ENCODE measurements around the gene RBM22. TPM values are rescaled to one million over a fixed set of nuclear protein-coding genes. Genes with fewer than 3 reads are reported as not detected.
"Not testable (repeated sequence)": the region's sequence is repeated elsewhere in the genome, so short reads cannot be mapped to it uniquely, and the experiment has no call there.

Gene RBM22
- total RNA-seq (2014; rRNA removed; shearing (Covaris generic)) = 20.1 and 40.9 TPM in 2 replicates

GRCh38 chr5:150700594-150701377, at the start of gene RBM22:
RBM22 (minus strand) TSS chr5:150701062; CDS start chr5:150700985, 77 bp downstream.
- in situ Hi-C loops (cut with HindIII; ENCODE audit: low sequenced_read_pairs) = no loop called here
- peak; percentile 97 for DNase-seq (ENCODE audit: low spot score)

GRCh38 chr5:150750469-150750868, 49.6 kb upstream of the RBM22 start:
- in situ Hi-C loops (cut with HindIII; ENCODE audit: low sequenced_read_pairs) = loop anchor here (5.0 kb wide), 1 partner anchor 37 kb away; no protein-coding TSS in a partner anchor
- DNase-seq (ENCODE audit: low spot score) = no peak

- in situ Hi-C loops (cut with HindIII; ENCODE audit: low sequenced_read_pairs); DNase-seq (ENCODE audit: low spot score): not testable (repeated sequence)
These were observed 42.3 kb upstream of the RBM22 start for GRCh38 chr5:150743142-150743488.

DNA sequence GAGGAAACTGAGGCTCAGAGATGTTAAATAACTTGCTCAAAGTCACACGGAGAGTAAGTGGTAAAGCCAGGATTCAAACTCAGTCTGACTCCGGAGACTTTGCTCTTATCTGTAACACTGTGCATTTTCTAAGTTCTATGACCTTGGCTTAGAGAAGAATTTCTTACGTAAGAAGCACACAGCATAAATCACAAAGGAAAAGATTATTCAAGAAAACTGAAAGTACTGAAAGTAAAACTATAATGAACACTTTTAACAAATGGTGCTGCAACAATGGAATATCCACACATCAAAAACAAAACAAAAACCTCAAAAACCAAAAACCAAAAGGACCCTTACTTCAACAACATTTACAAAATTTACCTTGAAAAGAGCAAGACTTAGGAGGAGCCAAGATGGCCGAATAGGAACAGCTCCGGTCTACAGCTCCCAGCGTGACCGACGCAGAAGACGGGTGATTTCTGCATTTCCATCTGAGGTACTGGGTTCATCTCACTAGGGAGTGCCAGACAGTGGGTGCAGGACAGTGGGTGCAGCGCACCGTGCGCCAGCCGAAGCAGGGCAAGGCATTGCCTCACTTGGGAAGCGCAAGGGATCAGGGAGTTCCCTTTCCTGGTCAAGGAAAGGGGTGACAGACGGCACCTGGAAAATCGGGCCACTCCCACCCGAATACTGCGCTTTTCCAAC, 41.7 kb upstream of the RBM22 start:
- DNase-seq (ENCODE audit: low spot score); in situ Hi-C loops (cut with HindIII; ENCODE audit: low sequenced_read_pairs): not testable (repeated sequence)

DNA sequence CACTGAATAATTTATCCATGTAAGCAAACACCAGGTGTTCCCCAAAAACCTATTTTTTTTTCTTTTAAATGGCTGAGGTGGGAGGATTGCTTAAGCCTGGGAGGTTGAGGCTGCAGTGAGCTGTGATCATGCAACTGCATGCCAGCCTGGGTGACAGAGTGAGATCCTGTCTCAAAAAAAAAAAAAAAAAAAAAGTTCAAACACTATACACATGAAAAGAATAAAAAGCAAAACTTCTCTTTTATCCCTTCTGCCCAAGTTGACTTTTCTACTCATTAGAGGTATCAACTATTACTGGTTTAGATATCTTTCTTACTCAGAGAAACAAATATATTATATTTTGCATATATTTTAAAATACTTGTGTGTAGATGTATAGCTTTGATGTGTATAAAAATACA, 40.1 kb upstream of the RBM22 start:
- in situ Hi-C loops (cut with HindIII; ENCODE audit: low sequenced_read_pairs) = no loop called here
- no peak for DNase-seq (ENCODE audit: low spot score)

GRCh38 chr5:150738862-150739261, 38.0 kb upstream of the RBM22 start:
- in situ Hi-C loops (cut with HindIII; ENCODE audit: low sequenced_read_pairs) = no loop called here
- DNase-seq (ENCODE audit: low spot score) = no peak

- no peak for DNase-seq (ENCODE audit: low spot score)
- in situ Hi-C loops (cut with HindIII; ENCODE audit: low sequenced_read_pairs) = no loop called here
These were observed 33.9 kb upstream of the RBM22 start for GRCh38 chr5:150734579-150735384.

GRCh38 chr5:150731669-150732242, 30.9 kb upstream of the RBM22 start:
- in situ Hi-C loops (cut with HindIII; ENCODE audit: low sequenced_read_pairs) = no loop called here

GRCh38 chr5:150729859-150730258, 29.0 kb upstream of the RBM22 start:
- no peak for DNase-seq (ENCODE audit: low spot score)
- in situ Hi-C loops (cut with HindIII; ENCODE audit: low sequenced_read_pairs) = no loop called here

More at GRCh38 chr5:150731669-150732242, 30.9 kb upstream of the RBM22 start:
- no peak for DNase-seq (ENCODE audit: low spot score)

- DNase-seq (ENCODE audit: low spot score) = no peak
- in situ Hi-C loops (cut with HindIII; ENCODE audit: low sequenced_read_pairs) = no loop called here
These were observed 23.0 kb upstream of the RBM22 start for GRCh38 chr5:150723845-150724244.

DNA sequence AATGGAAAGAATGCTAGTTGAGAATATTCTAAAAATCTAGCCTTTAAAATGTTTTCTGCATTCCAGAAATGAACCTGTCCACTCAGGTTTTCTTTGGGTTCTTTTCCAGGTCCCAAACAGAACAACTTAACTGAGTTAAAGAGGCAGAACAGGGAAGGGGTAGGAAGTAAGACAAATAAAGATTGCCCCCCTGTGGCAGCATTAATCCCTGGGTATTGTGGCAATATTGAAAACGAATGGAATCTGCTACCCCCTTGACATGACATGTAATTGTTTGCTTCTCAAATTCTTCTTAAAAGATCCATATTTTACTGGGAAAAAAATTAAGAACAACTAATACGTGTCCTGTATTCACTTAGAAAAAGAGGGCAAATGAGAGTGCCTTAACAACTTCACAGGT, 9.3 kb upstream of the RBM22 start:
- in situ Hi-C loops (cut with HindIII; ENCODE audit: low sequenced_read_pairs) = no loop called here
- no peak for DNase-seq (ENCODE audit: low spot score)

DNA sequence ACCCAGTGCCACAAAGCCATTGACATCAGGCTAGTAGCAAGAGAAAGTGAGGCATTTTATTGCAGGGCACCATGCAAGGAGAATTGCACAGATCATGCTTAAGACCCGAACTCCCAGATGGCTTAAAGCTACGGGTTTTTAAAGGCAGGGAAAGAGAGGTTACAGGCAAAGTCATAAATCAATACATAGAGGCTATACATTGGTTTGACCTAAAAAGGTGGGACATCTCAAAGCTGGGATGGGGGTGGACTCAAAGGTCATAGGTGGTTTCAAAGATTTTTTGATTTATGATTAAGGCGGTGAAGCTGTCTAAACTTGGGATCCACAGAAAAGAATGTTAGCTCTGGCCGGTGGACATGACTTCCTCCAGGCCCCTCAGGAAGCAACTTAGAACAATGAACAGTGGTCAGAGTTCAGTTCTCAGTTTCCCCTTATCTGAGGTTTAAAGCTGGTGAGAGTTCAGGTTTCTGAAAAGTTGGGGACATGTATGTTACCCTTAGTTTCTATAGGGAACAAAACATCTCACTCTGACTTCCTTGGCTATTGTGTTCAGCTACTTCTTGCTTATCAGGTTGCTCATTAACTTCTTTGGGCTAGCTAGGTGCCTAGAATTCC, 6.0 kb upstream of the RBM22 start:
- in situ Hi-C loops (cut with HindIII; ENCODE audit: low sequenced_read_pairs) = no loop called here
- DNase-seq (ENCODE audit: low spot score) = no peak

DNA sequence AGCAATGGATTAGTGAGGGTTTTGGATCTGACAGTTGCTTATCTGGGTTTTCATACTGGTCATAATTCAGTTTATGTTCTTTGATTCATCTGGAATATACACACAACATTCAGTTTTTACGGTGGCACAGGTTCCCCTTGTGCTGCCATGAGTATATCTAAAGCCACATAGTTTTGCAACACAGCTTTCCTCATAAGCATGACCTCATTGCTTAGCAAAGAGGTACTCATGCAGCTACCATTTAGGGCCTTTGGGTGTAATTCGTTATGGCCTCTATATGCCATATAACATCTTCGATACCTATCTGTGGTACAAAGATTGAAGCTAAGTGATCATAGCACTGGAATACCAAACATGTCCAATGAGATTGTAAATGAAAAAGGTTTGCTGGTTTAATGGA, 2.9 kb upstream of the RBM22 start:
- no peak for DNase-seq (ENCODE audit: low spot score)
- in situ Hi-C loops (cut with HindIII; ENCODE audit: low sequenced_read_pairs) = no loop called here

DNA sequence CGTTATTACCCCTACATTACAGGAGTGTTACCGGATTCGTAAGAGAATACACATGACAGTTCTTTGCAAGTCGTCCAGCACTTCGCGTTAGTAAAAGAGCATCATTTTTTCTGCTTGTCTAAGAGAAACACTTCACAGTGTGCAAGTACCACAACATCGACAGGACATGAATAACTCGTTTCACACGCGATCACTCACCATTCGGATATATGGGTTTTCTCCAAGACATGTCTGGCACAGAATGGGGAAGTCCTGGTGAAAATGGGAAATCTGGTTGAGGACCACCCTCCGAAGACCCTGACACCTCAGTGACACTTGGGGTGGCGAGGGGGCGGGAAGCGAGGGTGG, 642 bp downstream of the RBM22 start:
- in situ Hi-C loops (cut with HindIII; ENCODE audit: low sequenced_read_pairs) = no loop called here
- DNase-seq (ENCODE audit: low spot score) = no peak

DNA sequence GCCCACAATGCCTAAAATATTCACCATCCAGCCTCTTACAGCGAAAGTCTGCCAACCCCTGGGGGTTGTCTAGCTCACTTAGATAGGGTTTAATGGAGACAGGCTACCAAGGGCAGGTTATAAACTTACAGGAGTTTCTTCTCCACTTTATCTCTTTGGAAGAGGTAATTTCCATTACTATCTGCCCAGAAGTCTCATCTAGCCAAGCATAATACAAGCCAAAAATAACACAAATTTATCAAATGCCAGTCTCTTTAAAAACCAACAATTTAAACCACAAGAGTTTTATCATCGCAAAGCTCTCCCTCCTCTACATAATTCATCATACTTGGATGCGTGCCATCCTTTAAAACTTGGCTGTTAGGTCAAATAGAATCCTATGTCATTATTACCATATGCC, 6.2 kb downstream of the RBM22 start:
- no peak for DNase-seq (ENCODE audit: low spot score)
- in situ Hi-C loops (cut with HindIII; ENCODE audit: low sequenced_read_pairs) = no loop called here

GRCh38 chr5:150692276-150692675, 8.6 kb downstream of the RBM22 start:
- in situ Hi-C loops (cut with HindIII; ENCODE audit: low sequenced_read_pairs) = no loop called here
- no peak for DNase-seq (ENCODE audit: low spot score)

DNA sequence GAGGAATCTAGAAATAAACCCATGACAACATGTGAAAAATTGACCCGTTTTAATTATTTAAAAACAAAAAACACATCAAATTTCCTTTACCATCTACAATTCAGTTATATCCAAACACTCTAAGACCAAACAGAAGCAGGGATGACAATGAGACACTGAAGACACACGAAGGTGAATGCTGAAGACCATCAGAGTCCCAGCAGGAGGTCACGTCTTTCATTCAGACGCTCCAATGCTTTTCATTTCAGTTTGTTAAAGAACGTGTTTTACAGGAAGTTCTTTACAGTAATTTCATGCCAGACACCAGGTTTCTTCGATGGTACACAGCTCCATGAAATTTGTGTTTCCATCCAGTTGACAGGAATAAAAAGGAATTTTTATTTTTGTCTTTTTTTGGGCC, 10.1 kb downstream of the RBM22 start:
- no peak for DNase-seq (ENCODE audit: low spot score)
- in situ Hi-C loops (cut with HindIII; ENCODE audit: low sequenced_read_pairs) = no loop called here

GRCh38 chr5:150689120-150689519, 11.7 kb downstream of the RBM22 start:
- DNase-seq (ENCODE audit: low spot score) = no peak
- in situ Hi-C loops (cut with HindIII; ENCODE audit: low sequenced_read_pairs) = no loop called here

DNA sequence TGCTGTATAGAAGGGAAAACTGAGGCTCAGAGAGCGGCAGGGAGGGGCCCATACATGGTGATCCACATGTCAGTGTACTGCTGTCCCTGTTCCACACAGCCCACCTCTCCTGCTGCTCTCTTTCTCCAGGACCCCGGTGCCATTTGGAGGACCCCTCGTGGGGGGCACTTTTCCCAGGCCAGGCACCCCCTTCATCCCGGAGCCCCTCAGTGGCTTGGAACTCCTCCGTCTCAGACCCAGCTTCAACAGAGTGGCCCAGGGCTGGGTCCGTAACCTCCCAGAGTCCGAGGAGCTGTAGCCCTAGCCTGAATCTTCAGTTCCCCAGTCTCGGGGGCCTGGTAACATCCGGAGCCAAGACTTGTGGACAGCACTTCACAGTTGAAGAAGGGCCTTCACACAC, 24.3 kb downstream of the RBM22 start:
- DNase-seq (ENCODE audit: low spot score) = no peak
- in situ Hi-C loops (cut with HindIII; ENCODE audit: low sequenced_read_pairs) = no loop called here
